KMS-11 (cell line): ENCODE results near the gene SNAP91.
A peak's percentile ranks its signal among the peaks of the same experiment; 100 is the strongest.

ENCODE experiments used
- H2AFZ ChIP-seq: fragments of 200-600 bp; sonication (generic); 2 replicates; pipeline ENCODE4 v1.6.1; 2016; ENCODE audit warnings: antibody characterized with exemption, mixed run types, low read depth
- H3K27ac ChIP-seq: fragments of 200-600 bp; sonication (generic); 2 replicates; pipeline ENCODE4 v1.6.1; 2016; ENCODE audit warnings: mild to moderate bottlenecking, mixed run types
- H3K27me3 ChIP-seq: fragments of 200-600 bp; sonication (generic); 2 replicates; pipeline ENCODE4 v1.6.1; 2017; ENCODE audit warnings: mild to moderate bottlenecking, low read depth, mixed run types, moderate library complexity; ENCODE audit not compliant: insufficient read depth
- H3K36me3 ChIP-seq: fragments of 200-600 bp; sonication (generic); 2 replicates; pipeline ENCODE4 v1.6.1; 2017; ENCODE audit warnings: mild to moderate bottlenecking, mixed run types; ENCODE audit not compliant: insufficient read depth
- H3K4me1 ChIP-seq: fragments of 200-600 bp; sonication (generic); 2 replicates; pipeline ENCODE4 v1.6.1; 2016; ENCODE audit warnings: mild to moderate bottlenecking, low read depth, mixed run types; ENCODE audit not compliant: poor library complexity, severe bottlenecking
- H3K4me2 ChIP-seq: fragments of 200-600 bp; sonication (generic); 2 replicates; pipeline ENCODE4 v1.7.0; 2016; ENCODE audit warnings: mild to moderate bottlenecking, mixed run types
- H3K4me3 ChIP-seq: fragments of 200-600 bp; sonication (generic); IDR thresholded peaks from 2 replicates; pipeline ENCODE4 v1.6.1; 2017; ENCODE audit warnings: low read depth, low read length, mixed read lengths; ENCODE audit not compliant: insufficient read depth
- H3K79me2 ChIP-seq: fragments of 200-600 bp; sonication (generic); 2 replicates; pipeline ENCODE4 v1.6.1; 2016; ENCODE audit warnings: low read depth, mixed run types; ENCODE audit not compliant: insufficient read depth
- H3K9ac ChIP-seq: fragments of 200-600 bp; sonication (generic); 2 replicates; pipeline ENCODE4 v1.6.1; 2016; ENCODE audit warnings: mild to moderate bottlenecking, mixed run types
- H4K20me1 ChIP-seq: fragments of 200-600 bp; sonication (generic); 2 replicates; pipeline ENCODE4 v1.6.1; 2016; ENCODE audit warnings: mild to moderate bottlenecking, mixed run types; ENCODE audit not compliant: insufficient read depth
- CTCF ChIP-seq: fragments of 200-600 bp; sonication (generic); conservative IDR thresholded peaks from 2 replicates; pipeline ENCODE4 v1.6.1; 2017; ENCODE audit warnings: low read depth, mild to moderate bottlenecking, antibody characterized with exemption, low read length, moderate library complexity, mixed read lengths

SNAP91 gene

GRCh38 chr6:83539678-83540077 lies 169.2 kb downstream of the SNAP91 start:
- Histone ChIP-seq H4K20me1 (no peaks in the 10 kb centered on the region), H3K36me3 (no peaks in the 10 kb centered on the region), H3K4me2 (no peak overlapping the region), H3K27ac (no peak overlapping the region), H3K27me3 (no peaks in the 10 kb centered on the region), H3K79me2 (no peaks in the 10 kb centered on the region), H3K4me3 (no peak overlapping the region), H3K9ac (no peak overlapping the region), H3K4me1 (no peaks in the 10 kb centered on the region), H2AFZ (no peak overlapping the region)
- TF ChIP-seq CTCF: no peak

- Histone ChIP-seq H2AFZ (no peak overlapping the region), H4K20me1 (no peaks in the 10 kb centered on the region), H3K9ac (no peak overlapping the region), H3K36me3 (no peaks in the 10 kb centered on the region), H3K27me3 (no peaks in the 10 kb centered on the region), H3K4me2 (no peak overlapping the region), H3K27ac (no peak overlapping the region), H3K4me3 (no peak overlapping the region), H3K4me1 (no peaks in the 10 kb centered on the region), H3K79me2 (no peaks in the 10 kb centered on the region)
- TF ChIP-seq CTCF: no peak
Observed at GRCh38 chr6:83536647-83537589, 172.0 kb downstream of the SNAP91 start.

- Histone ChIP-seq H3K4me2 (no peak overlapping the region), H3K9ac (no peak overlapping the region), H3K79me2 (no peaks in the 10 kb centered on the region), H3K4me3 (no peak overlapping the region), H4K20me1 (no peaks in the 10 kb centered on the region), H3K4me1 (no peaks in the 10 kb centered on the region), H3K27me3 (no peaks in the 10 kb centered on the region), H3K27ac (no peak overlapping the region), H3K36me3 (no peaks in the 10 kb centered on the region), H2AFZ (no peak overlapping the region)
- TF ChIP-seq CTCF: peak; percentile 92
Observed at GRCh38 chr6:83536034-83536646, 172.8 kb downstream of the SNAP91 start.

GRCh38 chr6:83518816-83519480 lies 190.0 kb downstream of the SNAP91 start:
- no peak overlapping the region for H3K4me2 ChIP-seq

More at GRCh38 chr6:83518816-83519480, 190.0 kb downstream of the SNAP91 start:
- no peak overlapping the region for H3K4me3 ChIP-seq
- no peak overlapping the region for H3K27ac ChIP-seq
- no peaks in the 10 kb centered on the region for H4K20me1 ChIP-seq
- no peaks in the 10 kb centered on the region for H3K4me1 ChIP-seq
- peak; percentile 15; the same call in 1 of the 2 replicates for TF ChIP-seq CTCF
- H3K79me2 ChIP-seq: no peaks in the 10 kb centered on the region
- H3K27me3 ChIP-seq: no peaks in the 10 kb centered on the region
- H3K9ac ChIP-seq: no peak overlapping the region
- no peaks in the 10 kb centered on the region for H3K36me3 ChIP-seq
- no peak overlapping the region for H2AFZ ChIP-seq
